Kasumi-1 (cell line): ENCODE data around the gene UBE2L3.
A peak's percentile ranks its signal among the peaks of the same experiment; 100 is the strongest.
"Not testable (repeated sequence)": the region's sequence is repeated elsewhere in the genome, so short reads cannot be mapped to it uniquely, and the experiment has no call there.

Experiments used
- DNase-seq, 2 experiments: peaks; one replicate each; lab custom pipeline; 2025; lab: John Stamatoyannopoulos, UW

The UBE2L3 gene

DNA sequence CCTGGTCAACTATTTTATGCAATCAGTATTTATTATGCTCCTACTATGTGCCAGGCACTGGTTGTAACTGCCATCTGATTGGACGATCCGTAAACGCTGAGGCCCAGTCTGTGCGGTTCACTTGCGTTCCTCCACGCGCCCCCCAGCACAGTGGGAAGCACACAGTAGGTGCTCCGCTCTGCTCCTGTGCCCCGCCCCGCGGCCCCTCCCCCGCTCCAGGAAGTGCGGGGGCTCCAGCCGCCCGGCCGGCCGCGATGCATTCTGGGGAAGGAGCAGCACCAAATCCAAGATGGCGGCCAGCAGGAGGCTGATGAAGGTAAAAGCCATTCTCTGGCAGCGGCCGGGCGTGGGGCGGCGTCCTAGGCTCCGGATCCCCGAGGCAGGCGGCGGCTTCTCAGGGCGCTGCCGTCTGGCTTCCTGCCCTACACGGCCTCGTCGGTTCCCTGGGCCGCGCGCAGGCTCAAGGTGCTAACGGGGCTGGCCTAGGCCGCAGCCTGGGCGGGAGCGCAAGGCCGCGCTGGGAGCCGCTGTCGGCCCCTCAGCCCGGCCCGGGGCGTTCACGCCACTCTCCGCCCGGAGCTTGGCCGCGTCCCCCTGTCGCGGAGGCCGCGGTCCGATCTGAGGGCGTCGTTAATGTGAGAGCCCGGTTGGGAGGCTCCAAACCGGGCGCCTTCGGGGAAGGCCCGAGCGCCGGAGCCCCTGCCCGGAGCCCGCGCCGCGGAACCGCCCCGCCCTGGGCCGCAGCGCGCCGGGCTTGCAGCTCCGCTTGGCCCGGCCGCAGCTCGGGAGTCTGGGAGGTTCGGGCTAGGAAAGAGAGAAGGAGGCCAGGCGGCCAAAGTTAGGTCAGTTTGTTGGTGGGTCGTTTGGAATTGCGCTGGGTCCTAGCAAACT, at the start of gene UBE2L3:
Gene UBE2L3, plus strand, starts transcription at position 259 of the 891 bp plus-strand sequence. Its CDS starts 31 bp downstream, at position 290.
- peak; percentile 73 to 75 for DNase-seq

DNA sequence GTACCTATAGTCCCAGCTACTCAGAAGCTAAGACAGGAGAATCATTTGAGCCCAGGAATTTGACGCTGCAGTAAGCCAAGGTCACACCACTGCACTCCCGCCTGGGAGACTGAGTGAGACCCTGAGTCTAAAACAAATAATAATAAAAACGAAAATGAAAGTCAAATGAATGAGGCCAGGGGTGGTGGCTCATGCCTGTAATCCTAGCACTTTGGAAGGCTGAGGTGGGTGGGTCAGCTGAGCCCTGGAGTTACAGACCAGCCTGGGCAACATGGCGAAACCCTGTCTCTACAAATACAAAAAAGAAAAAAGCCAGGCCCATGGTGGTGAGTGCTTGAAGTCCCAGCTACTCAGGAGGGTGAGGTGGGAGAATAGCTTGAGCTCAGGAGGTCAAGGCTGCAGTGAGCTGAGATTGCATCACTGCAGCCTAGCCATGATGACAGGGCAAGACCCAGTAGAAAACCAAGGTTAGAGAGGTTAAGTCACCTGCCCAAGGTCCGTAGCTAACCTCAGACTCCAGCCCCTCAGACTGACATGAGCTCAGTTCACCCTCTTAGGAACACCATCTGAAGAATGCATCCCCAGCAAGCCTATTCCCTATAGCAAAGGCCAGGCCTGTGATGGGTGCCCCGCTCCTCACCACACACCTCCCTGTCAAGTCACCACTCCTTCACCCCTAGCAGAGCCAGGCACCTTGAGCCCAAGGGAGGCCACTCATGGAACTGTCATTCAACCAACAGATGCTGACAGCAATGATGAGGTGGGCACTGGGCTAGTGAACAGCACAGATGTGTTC, 40.6 kb upstream of the UBE2L3 start:
- not testable (repeated sequence) for DNase-seq

DNA sequence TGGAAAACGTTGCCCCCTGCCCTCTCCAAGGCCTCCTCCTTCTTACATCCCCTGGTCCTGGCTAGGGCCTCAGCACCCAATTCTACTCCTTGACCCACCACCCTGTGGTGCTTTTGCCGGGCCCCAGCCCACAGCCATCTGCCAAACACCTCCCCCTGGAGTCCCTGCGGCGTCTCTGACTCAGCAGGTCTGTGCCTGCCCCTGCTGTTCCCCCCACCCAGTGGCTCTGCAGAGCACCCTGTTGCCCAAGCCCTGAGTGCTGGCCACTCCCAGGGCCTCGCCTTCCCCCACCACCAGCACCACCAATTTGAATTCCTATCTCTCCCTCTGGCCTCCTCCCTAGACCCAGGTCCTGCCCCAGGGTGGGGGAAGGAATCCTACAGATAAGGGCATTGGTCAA, 36.0 kb upstream of the UBE2L3 start:
- DNase-seq, result not testable (repeated sequence)

DNA sequence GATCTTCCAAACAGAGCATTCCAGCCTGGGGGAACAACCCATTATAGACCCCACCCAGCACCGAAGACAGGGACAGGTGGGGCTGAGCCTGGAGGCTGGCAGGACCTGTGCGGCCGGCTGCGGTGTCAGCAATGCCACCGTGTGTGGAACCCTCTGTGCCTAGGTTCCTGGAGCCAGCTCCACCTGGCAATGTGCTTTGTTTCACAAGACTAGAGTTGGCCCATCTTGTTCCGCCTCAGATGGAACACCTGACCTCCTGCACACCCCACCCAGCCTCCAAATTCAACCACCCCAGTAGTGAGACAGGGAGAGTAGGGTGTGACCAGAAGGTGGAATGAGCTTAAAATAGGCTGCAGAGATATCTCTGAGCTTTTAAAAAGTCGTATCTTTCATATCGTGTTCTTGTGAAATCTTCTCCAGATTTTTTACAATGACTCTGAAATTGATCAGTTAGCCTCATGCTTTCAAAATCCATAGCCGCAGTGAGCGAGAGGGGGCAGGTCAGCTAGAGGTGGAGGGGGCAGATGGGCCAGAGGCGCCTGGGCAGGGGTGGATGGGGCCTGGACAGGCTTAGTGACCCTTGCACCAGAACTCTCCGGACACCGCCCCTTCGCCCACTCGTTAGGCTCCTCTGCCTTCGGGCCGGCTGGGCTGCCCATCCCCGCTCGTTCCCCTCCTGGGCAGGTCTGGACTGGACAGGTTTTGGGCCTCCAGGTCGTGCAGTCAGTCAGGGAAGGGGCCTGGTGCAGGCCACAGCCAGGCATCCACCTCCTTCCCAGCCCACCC, 34.5 kb upstream of the UBE2L3 start:
- DNase-seq, result not testable (repeated sequence)

DNA sequence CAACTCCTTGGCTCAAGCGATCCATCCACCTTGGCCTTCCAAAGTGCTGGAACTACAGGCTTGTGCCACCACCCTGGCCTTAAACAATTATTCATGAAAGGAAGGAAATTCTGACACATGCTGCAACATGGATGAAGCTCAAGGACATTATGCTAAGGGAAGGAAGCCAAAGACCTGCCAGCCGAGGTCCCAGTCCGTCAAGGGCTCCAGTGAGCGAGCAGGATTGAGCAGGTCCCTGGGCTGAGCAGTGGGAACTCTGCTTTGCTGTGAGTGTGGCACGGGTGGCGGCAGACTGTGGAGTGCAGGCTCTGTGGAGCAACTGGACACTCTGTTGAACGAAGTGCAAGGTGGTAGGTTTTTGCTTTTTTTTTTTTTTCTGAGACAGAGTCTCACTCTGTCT, 27.7 kb upstream of the UBE2L3 start:
- not testable (repeated sequence) for DNase-seq

DNA sequence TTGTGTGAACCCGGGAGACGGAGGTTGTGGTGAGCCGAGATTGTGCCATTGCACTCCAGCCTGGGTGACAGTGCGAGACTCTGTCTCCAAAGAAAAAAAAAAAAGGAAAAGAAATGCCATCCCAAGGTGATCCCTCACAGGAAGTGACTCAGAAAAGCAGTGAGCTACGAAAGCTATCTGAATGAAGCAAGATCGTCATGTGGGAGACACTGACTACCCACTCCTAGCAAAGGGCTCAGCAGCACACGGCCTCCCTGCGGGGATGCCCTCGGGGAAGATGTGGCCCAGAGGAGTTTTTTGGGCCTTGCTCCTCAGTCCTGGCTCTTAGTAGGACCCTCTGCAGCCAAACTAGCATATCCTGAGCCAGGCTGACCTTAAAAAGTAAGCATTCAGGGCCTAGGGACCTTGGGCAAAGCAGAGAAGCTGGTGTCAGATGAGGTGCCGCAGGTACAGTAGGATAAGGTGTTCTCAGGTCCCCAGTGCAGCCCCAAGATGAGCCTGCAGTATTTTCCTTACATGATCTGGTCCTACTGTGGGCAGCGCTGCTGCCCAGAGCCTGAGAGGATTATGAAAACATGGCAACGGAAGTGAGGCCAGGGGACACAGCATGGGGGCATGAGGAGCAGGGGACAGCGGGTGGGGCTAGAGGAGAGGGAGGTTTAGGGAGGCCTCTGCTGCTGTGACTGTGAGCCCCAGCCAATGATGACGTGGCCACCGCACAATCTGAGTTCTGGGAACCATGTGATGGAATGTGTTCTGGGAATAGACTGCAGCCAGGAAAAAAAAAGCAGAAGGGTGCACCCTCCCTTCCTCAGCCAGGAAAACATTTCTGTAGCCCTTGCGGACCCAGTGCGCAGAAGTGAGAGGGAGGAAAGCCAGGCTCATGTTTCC, 22.8 kb upstream of the UBE2L3 start:
- DNase-seq, result not testable (repeated sequence)

DNA sequence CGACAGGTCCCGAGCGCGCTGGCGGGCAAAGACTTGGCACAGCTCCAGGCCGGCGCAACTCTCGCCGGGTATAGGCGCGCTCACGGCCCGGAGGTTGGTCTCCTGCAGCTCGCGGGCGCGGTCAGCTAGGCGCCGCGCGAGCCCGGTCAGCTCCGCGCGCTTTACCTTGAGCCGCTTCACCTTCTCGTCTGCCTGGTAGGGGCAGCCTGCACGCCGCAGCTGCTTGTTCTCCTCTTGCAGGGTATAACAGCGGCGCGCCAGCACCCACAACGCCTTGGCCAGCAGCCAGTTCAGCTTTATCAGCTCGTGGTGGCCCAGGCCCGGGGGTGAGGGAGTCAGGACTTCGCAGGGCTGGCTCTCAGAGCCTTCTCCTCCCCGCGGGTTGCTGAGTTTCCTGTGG, 18.0 kb upstream of the UBE2L3 start:
- DNase-seq, result not testable (repeated sequence)

DNA sequence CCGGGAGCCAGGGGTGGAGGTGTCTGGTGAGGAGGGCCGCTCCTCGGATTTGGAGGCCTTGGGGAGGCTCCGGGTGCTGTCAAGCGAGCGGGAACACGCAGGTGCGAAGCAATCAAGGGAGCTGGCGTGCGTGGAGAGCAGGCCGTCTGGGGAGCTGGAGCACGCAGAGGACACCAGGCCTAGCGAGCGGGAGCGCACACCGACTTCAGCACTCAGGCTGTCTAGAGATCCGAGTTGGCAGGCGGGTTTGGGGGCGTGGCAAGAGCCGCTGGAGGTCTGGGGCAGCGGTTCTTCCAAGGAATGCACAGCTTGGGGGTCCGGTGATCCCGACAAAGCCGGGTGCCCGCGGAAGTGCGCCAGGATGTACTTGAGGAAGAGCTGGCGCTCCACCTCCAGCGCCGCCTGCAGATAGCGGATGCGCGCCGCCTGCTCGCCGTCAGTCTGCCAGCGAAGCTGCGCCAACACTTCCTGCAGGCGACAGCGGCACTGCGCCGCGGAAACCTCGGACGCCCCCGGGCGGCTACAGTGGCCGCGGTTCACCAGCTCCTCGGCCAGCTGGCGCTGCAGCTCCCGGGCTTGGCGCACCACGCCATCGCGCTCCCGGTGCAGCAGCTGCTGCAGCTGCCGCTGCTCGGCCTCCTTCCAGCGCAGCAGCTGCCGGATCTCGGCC, 17.4 kb upstream of the UBE2L3 start:
- DNase-seq, result not testable (repeated sequence)

DNA sequence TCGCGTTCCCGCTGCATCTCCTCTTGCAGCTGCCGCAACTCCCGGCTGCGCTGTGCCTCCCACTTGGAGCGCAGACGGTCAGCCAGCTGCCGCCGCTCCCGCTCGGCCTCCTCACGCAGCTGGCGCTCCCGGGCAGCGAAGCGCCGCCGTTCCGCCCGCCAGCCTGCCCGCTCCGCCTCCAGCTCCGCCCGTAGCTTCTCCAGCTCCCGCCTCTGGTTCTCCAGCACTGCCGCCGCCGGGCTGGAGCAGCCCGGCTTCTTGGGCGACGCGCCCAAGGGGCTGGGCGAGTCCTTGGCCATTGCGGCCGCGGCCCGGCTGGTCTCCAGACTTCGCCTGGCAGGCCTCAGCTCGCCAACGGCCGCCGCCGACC, 16.9 kb upstream of the UBE2L3 start:
- DNase-seq, result not testable (repeated sequence)

DNA sequence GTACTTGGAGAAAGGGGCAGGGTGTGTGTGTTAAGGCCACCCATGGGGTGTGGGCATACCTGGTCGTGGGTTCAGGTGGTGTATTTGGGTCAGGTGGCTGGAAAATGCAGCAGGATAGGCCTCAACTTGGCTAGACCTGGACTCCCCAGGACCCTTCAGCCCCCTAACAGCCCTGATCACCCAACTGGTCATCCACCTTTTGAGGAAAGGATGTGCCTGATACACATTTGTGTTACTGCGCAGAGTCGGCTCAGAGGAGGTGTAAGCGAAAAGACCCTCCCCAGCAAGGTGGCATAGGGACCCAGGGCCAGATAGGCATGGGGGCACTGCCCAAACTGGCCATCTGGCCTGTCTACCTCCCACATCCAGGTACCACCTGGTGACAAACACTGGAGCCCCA, 16.2 kb upstream of the UBE2L3 start, which contains the start of gene RIMBP3C:
Gene RIMBP3C, minus strand, starts transcription at position 101 of the 400 bp plus-strand sequence. CDS start 485 bp downstream, outside the sequence.
- DNase-seq, result not testable (repeated sequence)

DNA sequence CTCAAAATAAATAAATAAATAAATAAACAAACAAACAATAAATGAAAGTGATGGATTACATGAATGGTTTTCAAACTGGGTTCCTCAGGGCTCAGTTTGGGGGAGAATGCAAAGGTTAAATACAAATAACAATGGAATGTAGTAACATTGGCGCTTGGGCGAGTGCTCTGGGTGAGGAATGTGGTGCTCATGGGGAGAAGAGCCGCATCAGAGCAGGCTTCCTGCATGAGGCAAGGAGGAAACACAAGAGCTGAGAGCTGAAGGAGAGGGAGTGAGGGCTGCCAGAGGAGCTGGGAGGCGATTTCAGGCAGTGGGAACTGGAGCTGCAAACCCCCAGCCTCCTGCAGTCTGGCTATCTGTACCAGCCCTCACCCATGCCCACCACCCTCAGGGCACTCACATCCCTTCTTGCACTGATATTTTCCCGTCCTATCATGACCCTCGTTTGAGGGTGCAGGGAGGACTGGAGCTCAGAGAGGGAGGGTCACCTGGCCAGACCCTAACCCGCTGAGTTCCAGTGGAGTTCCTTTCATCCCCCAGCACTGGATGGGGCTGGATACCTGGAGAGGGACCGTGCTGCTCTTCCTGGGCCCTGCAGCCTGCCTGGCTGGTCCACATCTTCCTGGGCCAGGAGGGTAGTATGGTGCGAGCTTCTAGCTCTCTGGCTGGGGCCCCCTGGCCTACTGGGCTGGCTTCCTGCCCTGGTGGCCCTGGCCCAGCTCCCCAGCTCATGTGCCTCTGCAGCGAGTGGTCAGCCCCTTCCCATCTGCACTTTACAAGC, 8.0 kb upstream of the UBE2L3 start:
- not testable (repeated sequence) for DNase-seq

DNA sequence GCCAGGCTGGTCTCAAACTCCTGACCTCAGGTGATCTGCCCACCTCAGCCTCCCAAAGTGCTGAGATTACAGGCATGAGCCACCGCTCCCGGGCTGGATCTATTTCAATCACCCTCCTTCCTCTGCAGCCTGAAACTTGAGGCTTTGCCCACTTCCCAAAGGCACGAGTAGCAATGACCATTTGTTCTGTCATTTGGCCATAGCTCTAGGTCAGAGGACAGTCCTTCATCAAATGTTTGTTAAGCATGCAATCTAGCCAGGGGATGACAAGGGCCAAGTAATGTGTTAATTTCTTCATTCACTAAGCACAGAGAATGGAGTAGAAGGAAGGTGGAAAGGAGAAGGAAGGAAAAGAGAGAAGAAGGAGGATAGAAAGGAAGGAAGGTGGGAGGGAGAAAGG, 6.9 kb upstream of the UBE2L3 start:
- not testable (repeated sequence) for DNase-seq

DNA sequence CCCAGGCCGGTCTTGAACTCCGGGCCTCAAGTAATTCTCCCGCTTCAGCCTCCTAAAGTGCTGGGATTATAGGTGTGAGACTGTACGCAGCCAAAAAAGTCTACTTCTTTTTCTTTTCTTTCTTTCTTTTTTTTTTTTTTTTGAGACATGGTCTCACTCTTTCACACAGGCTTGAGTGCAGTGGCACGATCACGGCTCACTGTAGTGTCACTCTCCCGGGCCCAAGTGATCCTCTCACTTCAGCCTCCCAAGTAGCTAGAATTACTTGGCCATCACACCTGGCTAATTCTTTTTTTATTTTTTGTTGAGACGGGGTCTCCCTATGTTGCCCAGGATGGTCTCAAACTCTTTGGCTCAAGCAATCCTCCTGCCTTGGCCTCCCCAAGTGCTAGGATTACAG, 3.6 kb upstream of the UBE2L3 start:
- DNase-seq, result no peak

DNA sequence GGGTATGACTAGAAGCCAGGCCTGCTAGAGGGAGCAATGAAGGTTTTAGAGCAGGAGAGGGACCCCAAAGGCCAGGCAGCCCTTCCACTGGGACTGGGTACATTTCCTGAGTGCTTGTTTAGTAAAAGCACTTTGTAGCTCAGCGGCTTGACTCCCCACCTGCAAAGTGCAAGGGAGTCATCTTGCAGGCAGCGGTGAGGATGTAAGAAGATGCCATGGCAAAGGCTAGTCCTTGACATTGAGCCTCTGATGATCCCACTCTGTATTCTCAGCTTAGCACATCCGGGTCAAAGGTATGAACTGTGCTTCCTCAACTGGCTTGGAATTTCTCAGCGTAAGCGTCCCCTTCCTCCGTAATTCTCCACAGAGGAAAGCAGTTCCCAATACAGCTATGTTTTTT, 3.1 kb upstream of the UBE2L3 start:
- no peak for DNase-seq

DNA sequence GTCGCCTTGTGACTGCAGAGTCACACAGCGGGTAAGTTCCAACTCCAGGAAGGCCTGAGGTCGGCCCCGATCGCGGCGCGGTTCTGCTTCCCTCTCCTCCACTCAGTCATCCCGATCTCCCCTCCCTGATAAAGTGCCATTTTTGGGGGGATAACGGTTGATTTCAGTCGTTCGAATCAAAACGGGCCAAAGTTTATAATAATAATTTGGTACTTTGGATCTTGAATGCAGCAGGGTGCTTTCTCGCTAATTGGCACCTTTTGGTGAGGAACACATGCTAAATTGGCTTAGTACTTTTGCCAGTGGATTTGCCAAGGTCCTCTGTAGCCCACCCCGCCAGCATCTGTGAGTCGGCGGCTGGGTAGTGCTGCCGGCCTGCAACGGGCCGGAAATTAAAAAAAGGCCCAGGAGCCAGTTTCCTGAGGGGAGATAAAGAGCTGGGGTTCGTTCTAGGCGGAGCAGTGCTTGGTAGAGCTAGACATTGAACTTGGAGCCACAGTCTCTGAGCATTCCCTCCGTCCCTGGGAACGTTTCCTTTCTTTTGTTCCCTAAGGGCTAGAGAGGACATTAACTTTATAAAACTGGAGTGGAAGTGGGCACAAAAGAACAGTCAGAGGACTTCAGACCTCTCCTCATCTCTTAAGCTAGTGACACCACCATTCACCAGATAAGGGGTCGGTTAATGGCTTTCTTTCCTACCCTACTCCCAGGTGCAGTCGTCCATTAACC, 997 bp downstream of the UBE2L3 start:
- peak; percentile 19 to 29 for DNase-seq

DNA sequence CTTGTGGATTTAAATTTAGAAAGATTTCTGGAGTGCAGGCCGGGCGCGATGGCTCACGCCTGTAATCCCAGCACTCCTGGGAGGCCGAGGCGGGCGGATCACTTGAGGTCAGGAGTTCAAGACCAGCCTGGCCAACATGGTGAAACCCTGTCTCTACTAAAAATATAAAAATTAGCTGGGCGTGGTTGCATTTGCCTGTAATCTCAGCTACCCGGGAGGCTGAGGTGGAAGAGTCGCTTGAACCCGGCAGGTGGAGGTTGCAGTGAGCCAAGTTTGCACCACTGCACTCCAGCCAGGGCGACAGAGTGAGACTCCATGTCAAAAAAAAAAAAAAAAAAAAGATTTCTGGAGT, 1.5 kb downstream of the UBE2L3 start:
- DNase-seq, result not testable (repeated sequence)

DNA sequence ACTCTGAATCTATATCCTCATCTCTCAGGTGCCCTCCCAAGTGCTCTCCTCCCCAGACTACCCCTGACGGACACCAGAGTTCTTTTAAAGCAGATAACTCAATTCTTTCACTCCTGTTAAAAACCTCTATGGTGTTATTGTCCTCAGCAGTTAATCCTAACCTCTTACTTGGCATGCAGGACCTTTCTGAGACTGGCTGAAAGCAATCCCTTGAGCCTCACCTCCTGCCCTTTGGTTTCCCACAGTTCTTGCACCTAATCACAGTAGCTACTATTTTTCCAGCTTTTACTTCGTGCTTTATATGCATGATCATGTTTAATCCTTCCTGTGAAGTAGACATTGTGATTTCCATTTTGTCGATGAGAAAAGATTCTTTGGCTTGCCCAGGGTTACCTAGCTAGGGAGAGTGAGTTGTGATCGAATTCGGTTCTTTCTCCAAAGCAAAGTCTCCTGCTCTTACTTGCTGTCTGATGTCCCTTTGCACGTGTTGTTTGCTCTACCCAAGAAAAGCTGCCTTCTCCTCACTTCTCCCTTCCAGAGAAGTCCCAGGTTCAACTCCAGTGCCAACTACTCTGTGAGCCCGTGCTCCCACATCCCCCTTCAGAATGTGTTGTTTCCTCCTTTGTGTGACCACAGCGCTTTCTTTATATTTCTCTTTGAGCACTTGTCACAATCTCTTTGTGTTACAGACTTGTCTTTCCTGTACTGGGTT, 2.1 kb downstream of the UBE2L3 start:
- DNase-seq, result peak; percentile 73 to 79

DNA sequence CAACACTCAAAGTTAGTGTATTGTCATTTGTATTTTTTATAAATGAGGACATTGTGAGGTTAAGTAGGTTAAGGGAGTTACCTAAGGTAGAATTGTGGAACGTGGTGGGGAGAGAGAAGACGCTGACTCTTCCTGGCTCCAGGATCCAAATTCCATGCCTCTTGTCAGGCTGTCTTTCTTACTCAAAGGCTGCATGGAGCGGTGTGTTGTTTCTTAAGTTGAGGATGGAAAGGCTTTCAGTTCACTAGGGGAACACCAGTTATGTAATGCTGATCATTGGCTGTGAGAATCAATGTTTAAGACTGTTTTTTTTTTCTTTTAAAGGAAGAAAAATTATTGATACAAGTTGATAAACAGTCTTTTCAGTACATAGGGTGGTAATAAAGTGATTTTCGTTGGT, 2.9 kb downstream of the UBE2L3 start:
- DNase-seq, result no peak
